GM23338 (cell line): ENCODE results near the gene NVL. TPM values are rescaled to one million over a fixed set of nuclear protein-coding genes. Genes with fewer than 3 reads are reported as not detected.

Experiments
- ATAC-seq: fragments of 200-7000 bp; cut with Tn5 transposase; 3 replicates; pipeline ENCODE4 v1.9.1; 2020
- DNase-seq: peaks from one replicate; pipeline ENCODE4 v3.0.0-alpha.2; 2015; ENCODE audit warnings: low spot score
- H2AFZ ChIP-seq: fragments of 200-600 bp; sonication (generic); 2 replicates; pipeline ENCODE4 v1.8.0; 2016; ENCODE audit warnings: antibody characterized with exemption, mild to moderate bottlenecking, moderate library complexity
- H3F3A ChIP-seq: fragments of 200-600 bp; sonication (generic); replicated peaks from 2 replicates; pipeline ENCODE4 v1.8.0; 2017; ENCODE audit warnings: antibody characterized with exemption, mixed run types, low read depth
- H3K27ac ChIP-seq: fragments of 200-600 bp; sonication (generic); 2 replicates; pipeline ENCODE4 v1.6.1; 2016; ENCODE audit warnings: low read depth
- H3K27me3 ChIP-seq: fragments of 200-600 bp; sonication (generic); 2 replicates; pipeline ENCODE4 v1.8.0; 2016; ENCODE audit warnings: mild to moderate bottlenecking, mixed run types, moderate library complexity; ENCODE audit not compliant: insufficient read depth
- H3K36me3 ChIP-seq: fragments of 200-600 bp; sonication (generic); 2 replicates; pipeline ENCODE4 v1.8.0; 2016; ENCODE audit warnings: mild to moderate bottlenecking; ENCODE audit not compliant: insufficient read depth
- H3K4me1 ChIP-seq: fragments of 200-600 bp; sonication (generic); 2 replicates; pipeline ENCODE4 v1.8.0; 2016; ENCODE audit warnings: mild to moderate bottlenecking, moderate library complexity; ENCODE audit not compliant: insufficient read depth
- H3K4me2 ChIP-seq: fragments of 200-600 bp; sonication (generic); 2 replicates; pipeline ENCODE4 v1.7.1; 2017; ENCODE audit warnings: mixed run types
- H3K4me3 ChIP-seq: fragments of 200-600 bp; sonication (generic); 2 replicates; pipeline ENCODE4 v1.6.1; 2016; ENCODE audit warnings: mixed run types
- H3K79me2 ChIP-seq: fragments of 200-600 bp; sonication (generic); replicated peaks from 2 replicates; pipeline ENCODE4 v1.8.0; 2017; ENCODE audit warnings: mild to moderate bottlenecking; ENCODE audit not compliant: insufficient read depth
- H3K9me2 ChIP-seq: fragments of 200-600 bp; sonication (generic); 2 replicates; pipeline ENCODE4 v1.8.0; 2017; ENCODE audit not compliant: insufficient read depth
- H4K20me1 ChIP-seq: fragments of 200-600 bp; sonication (generic); replicated peaks from 2 replicates; pipeline ENCODE4 v1.8.0; 2017; ENCODE audit warnings: mild to moderate bottlenecking; ENCODE audit not compliant: insufficient read depth
- H3K27ac Mint-ChIP-seq: 2 replicates; pipeline ENCODE4 v1.8.0; 2020; ENCODE audit warnings: inconsistent platforms, mild to moderate bottlenecking, moderate library complexity, mixed read lengths
- H3K27me3 Mint-ChIP-seq: 3 replicates; pipeline ENCODE4 v1.8.0; 2022; ENCODE audit warnings: low read depth, mild to moderate bottlenecking, moderate library complexity, mixed read lengths, inconsistent platforms; ENCODE audit not compliant: insufficient read depth, poor library complexity
- H3K36me3 Mint-ChIP-seq: 3 replicates; pipeline ENCODE4 v1.8.0; 2021; ENCODE audit warnings: low read depth, mild to moderate bottlenecking, inconsistent platforms, moderate library complexity, mixed read lengths
- H3K4me1 Mint-ChIP-seq: 3 replicates; pipeline ENCODE4 v1.8.0; 2020; ENCODE audit warnings: mild to moderate bottlenecking, inconsistent platforms, mixed read lengths
- H3K4me3 Mint-ChIP-seq: 3 replicates; pipeline ENCODE4 v1.8.0; 2021; ENCODE audit warnings: moderate library complexity, mild to moderate bottlenecking, inconsistent platforms, mixed read lengths
- H3K9me3 Mint-ChIP-seq: 3 replicates; pipeline ENCODE4 v1.8.0; 2020; ENCODE audit warnings: moderate library complexity, mild to moderate bottlenecking, inconsistent platforms, mixed read lengths
- EZH2 ChIP-seq: fragments of 200-600 bp; sonication (generic); IDR thresholded peaks from one replicate; pipeline ENCODE4 v1.8.0; 2017; ENCODE audit warnings: antibody characterized with exemption, mild to moderate bottlenecking, low read depth; ENCODE audit not compliant: unreplicated experiment
- POLR2AphosphoS5 ChIP-seq: IDR thresholded peaks from 2 replicates; pipeline ENCODE4 v1.6.1; 2016; ENCODE audit warnings: antibody characterized with exemption, low read depth
- ZNF114 ChIP-seq: fragments of 250-450 bp; sonication (Bioruptor Pico); IDR thresholded peaks from 2 replicates; pipeline ENCODE4 v1.5.0; 2020; ENCODE audit warnings: mild to moderate bottlenecking, moderate library complexity
- ZNF331 ChIP-seq: fragments of 250-450 bp; sonication (Bioruptor Pico); IDR thresholded peaks from 2 replicates; pipeline ENCODE4 v1.5.0; 2020; ENCODE audit warnings: low read depth, mild to moderate bottlenecking, moderate library complexity
- polyA plus RNA-seq: library from polyadenylated mRNA; unstranded; fragments of >200 nt; fragmentation: Nextera tagmentation; extraction: Ambion mirVana; gene quantifications from 2 replicates; pipeline ENCODE4 v1.2.1, GENCODE V29; 2016
- total RNA-seq: library from RNA; depleted of rRNA; stranded (reverse); fragments of >200 nt; shearing (Covaris generic); gene quantifications from 2 replicates; pipeline ENCODE4 v1.2.3, GENCODE V29; 2014
- TF ChIP-seq, protein P1 (sequence below): IDR thresholded peaks from 2 replicates; pipeline ENCODE4 v1.6.1; 2016; ENCODE audit warnings: antibody characterized with exemption
- TF ChIP-seq, protein P2 (sequence below): fragments of 250-450 bp; sonication (Bioruptor Pico); IDR thresholded peaks from 2 replicates; pipeline ENCODE4 v1.5.0; 2020; ENCODE audit warnings: mild to moderate bottlenecking, moderate library complexity

NVL gene
- total and polyA plus RNA-seq, 2 experiments from 2014 or later = 44.4 to 71.7 TPM

DNA sequence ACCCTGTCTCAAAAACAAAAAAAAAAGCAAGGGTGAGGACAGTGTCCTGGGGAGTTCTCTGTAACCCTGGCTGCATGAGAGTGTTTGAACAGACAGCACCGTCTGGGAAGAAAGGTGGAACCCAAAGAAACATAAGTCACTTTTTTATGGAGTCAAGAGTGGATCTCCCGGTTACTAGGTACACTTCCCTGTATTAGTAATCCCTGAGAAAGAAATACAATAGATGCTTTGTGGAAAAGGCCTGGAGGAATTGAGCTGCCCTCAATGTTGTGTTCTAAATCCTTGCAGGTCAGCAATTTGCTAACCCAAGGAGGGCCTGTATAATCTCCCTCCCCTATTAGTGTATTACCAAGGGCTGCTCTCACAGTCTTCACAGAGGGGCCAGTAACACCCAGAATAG, 130.3 kb downstream of the NVL start:
- Mint-ChIP-seq H3K27ac (no peak overlapping the region), H3K27me3 (peaks cover 5% of the 10 kb centered on the region), H3K4me3 (no peak overlapping the region), H3K9me3 (no peaks in the 10 kb centered on the region), H3K36me3 (peaks cover 4% of the 10 kb centered on the region; the same call in 2 of the 3 replicates), H3K4me1 (peaks cover 22% of the 10 kb centered on the region)
- no peaks in the 10 kb centered on the region for H3K79me2 ChIP-seq
- DNase-seq (no peak), ATAC-seq (no peak)
- no peak overlapping the region for H2AFZ ChIP-seq
- H3K27ac ChIP-seq = peak overlapping the region; percentile 45; the same call in 1 of the 2 replicates
- H3F3A ChIP-seq = 0 out of 2 replicates have a peak, but pooled peaks cover 7% of the 10 kb centered on the region
- H3K4me1 ChIP-seq = peaks cover 19% of the 10 kb centered on the region
- H3K36me3 ChIP-seq = no peaks in the 10 kb centered on the region
- TF ChIP-seq ZNF114 (CRISPR knock-in tag) = no peak
- no peak for TF ChIP-seq EZH2
- no peak for TF ChIP-seq POLR2AphosphoS5
- no peak for TF ChIP-seq ZNF331 (CRISPR knock-in tag)
- TF ChIP-seq, protein P1, sequence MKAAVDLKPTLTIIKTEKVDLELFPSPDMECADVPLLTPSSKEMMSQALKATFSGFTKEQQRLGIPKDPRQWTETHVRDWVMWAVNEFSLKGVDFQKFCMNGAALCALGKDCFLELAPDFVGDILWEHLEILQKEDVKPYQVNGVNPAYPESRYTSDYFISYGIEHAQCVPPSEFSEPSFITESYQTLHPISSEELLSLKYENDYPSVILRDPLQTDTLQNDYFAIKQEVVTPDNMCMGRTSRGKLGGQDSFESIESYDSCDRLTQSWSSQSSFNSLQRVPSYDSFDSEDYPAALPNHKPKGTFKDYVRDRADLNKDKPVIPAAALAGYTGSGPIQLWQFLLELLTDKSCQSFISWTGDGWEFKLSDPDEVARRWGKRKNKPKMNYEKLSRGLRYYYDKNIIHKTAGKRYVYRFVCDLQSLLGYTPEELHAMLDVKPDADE = no peak
- TF ChIP-seq, protein P2, sequence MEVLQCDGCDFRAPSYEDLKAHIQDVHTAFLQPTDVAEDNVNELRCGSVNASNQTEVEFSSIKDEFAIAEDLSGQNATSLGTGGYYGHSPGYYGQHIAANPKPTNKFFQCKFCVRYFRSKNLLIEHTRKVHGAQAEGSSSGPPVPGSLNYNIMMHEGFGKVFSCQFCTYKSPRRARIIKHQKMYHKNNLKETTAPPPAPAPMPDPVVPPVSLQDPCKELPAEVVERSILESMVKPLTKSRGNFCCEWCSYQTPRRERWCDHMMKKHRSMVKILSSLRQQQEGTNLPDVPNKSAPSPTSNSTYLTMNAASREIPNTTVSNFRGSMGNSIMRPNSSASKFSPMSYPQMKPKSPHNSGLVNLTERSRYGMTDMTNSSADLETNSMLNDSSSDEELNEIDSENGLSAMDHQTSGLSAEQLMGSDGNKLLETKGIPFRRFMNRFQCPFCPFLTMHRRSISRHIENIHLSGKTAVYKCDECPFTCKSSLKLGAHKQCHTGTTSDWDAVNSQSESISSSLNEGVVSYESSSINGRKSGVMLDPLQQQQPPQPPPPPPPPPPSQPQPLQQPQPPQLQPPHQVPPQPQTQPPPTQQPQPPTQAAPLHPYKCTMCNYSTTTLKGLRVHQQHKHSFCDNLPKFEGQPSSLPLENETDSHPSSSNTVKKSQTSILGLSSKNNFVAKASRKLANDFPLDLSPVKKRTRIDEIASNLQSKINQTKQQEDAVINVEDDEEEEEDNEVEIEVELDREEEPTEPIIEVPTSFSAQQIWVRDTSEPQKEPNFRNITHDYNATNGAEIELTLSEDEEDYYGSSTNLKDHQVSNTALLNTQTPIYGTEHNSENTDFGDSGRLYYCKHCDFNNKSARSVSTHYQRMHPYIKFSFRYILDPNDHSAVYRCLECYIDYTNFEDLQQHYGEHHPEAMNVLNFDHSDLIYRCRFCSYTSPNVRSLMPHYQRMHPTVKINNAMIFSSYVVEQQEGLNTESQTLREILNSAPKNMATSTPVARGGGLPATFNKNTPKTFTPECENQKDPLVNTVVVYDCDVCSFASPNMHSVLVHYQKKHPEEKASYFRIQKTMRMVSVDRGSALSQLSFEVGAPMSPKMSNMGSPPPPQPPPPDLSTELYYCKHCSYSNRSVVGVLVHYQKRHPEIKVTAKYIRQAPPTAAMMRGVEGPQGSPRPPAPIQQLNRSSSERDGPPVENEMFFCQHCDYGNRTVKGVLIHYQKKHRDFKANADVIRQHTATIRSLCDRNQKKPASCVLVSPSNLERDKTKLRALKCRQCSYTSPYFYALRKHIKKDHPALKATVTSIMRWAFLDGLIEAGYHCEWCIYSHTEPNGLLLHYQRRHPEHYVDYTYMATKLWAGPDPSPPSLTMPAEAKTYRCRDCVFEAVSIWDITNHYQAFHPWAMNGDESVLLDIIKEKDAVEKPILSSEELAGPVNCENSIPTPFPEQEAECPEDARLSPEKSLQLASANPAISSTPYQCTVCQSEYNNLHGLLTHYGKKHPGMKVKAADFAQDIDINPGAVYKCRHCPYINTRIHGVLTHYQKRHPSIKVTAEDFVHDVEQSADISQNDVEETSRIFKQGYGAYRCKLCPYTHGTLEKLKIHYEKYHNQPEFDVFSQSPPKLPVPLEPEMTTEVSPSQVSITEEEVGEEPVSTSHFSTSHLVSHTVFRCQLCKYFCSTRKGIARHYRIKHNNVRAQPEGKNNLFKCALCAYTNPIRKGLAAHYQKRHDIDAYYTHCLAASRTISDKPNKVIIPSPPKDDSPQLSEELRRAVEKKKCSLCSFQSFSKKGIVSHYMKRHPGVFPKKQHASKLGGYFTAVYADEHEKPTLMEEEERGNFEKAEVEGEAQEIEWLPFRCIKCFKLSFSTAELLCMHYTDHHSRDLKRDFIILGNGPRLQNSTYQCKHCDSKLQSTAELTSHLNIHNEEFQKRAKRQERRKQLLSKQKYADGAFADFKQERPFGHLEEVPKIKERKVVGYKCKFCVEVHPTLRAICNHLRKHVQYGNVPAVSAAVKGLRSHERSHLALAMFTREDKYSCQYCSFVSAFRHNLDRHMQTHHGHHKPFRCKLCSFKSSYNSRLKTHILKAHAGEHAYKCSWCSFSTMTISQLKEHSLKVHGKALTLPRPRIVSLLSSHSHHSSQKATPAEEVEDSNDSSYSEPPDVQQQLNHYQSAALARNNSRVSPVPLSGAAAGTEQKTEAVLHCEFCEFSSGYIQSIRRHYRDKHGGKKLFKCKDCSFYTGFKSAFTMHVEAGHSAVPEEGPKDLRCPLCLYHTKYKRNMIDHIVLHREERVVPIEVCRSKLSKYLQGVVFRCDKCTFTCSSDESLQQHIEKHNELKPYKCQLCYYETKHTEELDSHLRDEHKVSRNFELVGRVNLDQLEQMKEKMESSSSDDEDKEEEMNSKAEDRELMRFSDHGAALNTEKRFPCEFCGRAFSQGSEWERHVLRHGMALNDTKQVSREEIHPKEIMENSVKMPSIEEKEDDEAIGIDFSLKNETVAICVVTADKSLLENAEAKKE = no peak
- H3K27me3 ChIP-seq = no peaks in the 10 kb centered on the region
- no peak overlapping the region for H3K4me3 ChIP-seq
- no peaks in the 10 kb centered on the region for H3K9me2 ChIP-seq
- H3K4me2 ChIP-seq = no peak overlapping the region
- no peaks in the 10 kb centered on the region for H4K20me1 ChIP-seq
